Panc1 (cell line): Measurements from ENCODE around the gene C5orf63.

ENCODE experiments used
- CTCF ChIP-seq: fragments of 450-650 bp; IDR thresholded peaks from 2 replicates; pipeline ENCODE4 v1.5.1; 2017; ENCODE audit warnings: mild to moderate bottlenecking
- POLR2AphosphoS5 ChIP-seq: IDR thresholded peaks from 2 replicates; pipeline ENCODE4 v1.6.1; 2012; ENCODE audit warnings: mild to moderate bottlenecking, low read depth, low read length, moderate library complexity
- SIN3A ChIP-seq: IDR thresholded peaks from 2 replicates; pipeline ENCODE4 v1.6.1; 2012; ENCODE audit warnings: low read depth, mild to moderate bottlenecking, low read length, moderate library complexity, borderline replicate concordance; ENCODE audit not compliant: insufficient read depth
- TCF7L2 ChIP-seq: IDR thresholded peaks from 2 replicates; pipeline ENCODE4 v1.6.1; 2011; ENCODE audit warnings: mild to moderate bottlenecking, low read depth, low read length, inconsistent platforms

GRCh38 chr5:127001621-127002296 is 71.5 kb downstream of the C5orf63 start:
- TF ChIP-seq CTCF: no peak
- TF ChIP-seq POLR2AphosphoS5: no peak
- no peak for TF ChIP-seq SIN3A
- TF ChIP-seq TCF7L2: no peak
